ENCODE data around the gene FAM168B. TPM values are rescaled to one million over a fixed set of nuclear protein-coding genes. Genes with fewer than 3 reads are reported as not detected.

Gene FAM168B
- polyA plus RNA-seq, 1 of the 3 experiments (the other 2 are of a cell fraction) = 72.7 TPM

DNA sequence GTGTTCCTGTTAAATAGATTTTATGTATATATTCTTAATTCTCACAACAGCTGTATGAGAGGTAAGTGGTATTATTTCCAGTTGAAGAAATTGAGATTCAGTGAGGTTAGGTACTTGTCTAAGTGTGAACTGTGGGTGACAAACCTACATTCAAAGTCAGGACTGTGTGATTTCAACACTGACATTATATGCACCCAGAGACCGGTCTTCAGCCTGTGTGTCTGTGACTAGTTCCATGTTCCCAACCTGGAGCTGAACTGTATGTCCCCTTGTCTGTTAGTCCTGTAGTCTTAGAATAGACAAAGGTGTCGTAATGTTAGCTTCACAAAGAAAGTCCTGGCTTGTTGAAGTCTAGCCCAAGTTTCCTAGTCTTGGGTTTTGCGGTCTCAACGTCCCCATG is 29.2 kb upstream of the FAM168B start:
- Histone ChIP-seq H4K20me1 (ENCODE audit: insufficient read depth) (peaks cover 22% of the 10 kb centered on the region), H3K27ac (ENCODE audit: low read depth in 2 of 2, low read length in 1 of 2) (no peak overlapping the region), H2AFZ (ENCODE audit: low read depth) (no peak overlapping the region), H3K9me3 (no peaks in the 10 kb centered on the region), H3K4me1 (ENCODE audit: control insufficient read depth in 1 of 2, insufficient read depth in 2 of 2, low read depth in 1 of 2, low read length in 1 of 2) (no peaks in the 10 kb centered on the region), H3F3A (replicated peaks; ENCODE audit: insufficient read depth) (no peaks in the 10 kb centered on the region), H3K27me3 (ENCODE audit: insufficient read depth) (no peaks in the 10 kb centered on the region), H3K9ac (no peak overlapping the region), H3K79me2 (ENCODE audit: insufficient read depth) (peaks cover 75% of the 10 kb centered on the region), H3K9me2 (no peaks in the 10 kb centered on the region), H3K36me3 (replicated peaks in 1 of 2; ENCODE audit: control insufficient read depth in 1 of 2, insufficient read depth in 2 of 2, low read length in 1 of 2) (peaks cover 21% of the 10 kb centered on the region in 2 experiments), H3K4me3 (ENCODE audit: low read depth in 2 of 2, low read length in 1 of 2) (no peak overlapping the region), H3K4me2 (no peak overlapping the region)
- WGBS (ENCODE audit: low lambda C conversion rate) = 100% methylated on average over 4 of the region's 4 CpGs
- no peak for TF ChIP-seq RFX5 (IDR thresholded peaks at IDR 0.05; ENCODE audit: low read length)
- TF ChIP-seq RCOR1 (IDR thresholded peaks at IDR 0.05; ENCODE audit: low read length) = no peak
- TF ChIP-seq, protein P1, sequence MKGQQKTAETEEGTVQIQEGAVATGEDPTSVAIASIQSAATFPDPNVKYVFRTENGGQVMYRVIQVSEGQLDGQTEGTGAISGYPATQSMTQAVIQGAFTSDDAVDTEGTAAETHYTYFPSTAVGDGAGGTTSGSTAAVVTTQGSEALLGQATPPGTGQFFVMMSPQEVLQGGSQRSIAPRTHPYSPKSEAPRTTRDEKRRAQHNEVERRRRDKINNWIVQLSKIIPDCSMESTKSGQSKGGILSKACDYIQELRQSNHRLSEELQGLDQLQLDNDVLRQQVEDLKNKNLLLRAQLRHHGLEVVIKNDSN (IDR thresholded peaks at IDR 0.05; ENCODE audit: borderline replicate concordance, low read depth) = no peak
- no peak for TF ChIP-seq TCF12 (IDR thresholded peaks at IDR 0.05)
- TF ChIP-seq POLR2AphosphoS5 (IDR thresholded peaks at IDR 0.05; ENCODE audit: low read depth, low read length) = no peak
- TF ChIP-seq, protein P2, sequence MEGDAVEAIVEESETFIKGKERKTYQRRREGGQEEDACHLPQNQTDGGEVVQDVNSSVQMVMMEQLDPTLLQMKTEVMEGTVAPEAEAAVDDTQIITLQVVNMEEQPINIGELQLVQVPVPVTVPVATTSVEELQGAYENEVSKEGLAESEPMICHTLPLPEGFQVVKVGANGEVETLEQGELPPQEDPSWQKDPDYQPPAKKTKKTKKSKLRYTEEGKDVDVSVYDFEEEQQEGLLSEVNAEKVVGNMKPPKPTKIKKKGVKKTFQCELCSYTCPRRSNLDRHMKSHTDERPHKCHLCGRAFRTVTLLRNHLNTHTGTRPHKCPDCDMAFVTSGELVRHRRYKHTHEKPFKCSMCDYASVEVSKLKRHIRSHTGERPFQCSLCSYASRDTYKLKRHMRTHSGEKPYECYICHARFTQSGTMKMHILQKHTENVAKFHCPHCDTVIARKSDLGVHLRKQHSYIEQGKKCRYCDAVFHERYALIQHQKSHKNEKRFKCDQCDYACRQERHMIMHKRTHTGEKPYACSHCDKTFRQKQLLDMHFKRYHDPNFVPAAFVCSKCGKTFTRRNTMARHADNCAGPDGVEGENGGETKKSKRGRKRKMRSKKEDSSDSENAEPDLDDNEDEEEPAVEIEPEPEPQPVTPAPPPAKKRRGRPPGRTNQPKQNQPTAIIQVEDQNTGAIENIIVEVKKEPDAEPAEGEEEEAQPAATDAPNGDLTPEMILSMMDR (IDR thresholded peaks at IDR 0.05) = no peak
- no peak for TF ChIP-seq EP300 (IDR thresholded peaks at IDR 0.05; ENCODE audit: borderline replicate concordance in 1 of 2, low read depth in 1 of 2, low read length in 1 of 2)
- TF ChIP-seq, protein P3, sequence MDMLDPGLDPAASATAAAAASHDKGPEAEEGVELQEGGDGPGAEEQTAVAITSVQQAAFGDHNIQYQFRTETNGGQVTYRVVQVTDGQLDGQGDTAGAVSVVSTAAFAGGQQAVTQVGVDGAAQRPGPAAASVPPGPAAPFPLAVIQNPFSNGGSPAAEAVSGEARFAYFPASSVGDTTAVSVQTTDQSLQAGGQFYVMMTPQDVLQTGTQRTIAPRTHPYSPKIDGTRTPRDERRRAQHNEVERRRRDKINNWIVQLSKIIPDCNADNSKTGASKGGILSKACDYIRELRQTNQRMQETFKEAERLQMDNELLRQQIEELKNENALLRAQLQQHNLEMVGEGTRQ (IDR thresholded peaks at IDR 0.05; ENCODE audit: borderline replicate concordance, low read depth, low read length) = no peak
- TF ChIP-seq FOXM1 (IDR thresholded peaks at IDR 0.05; ENCODE audit: low read depth) = no peak
- TF ChIP-seq SIN3A (IDR thresholded peaks at IDR 0.05; ENCODE audit: borderline replicate concordance, low read depth, low read length) = no peak
- TF ChIP-seq, protein P4, sequence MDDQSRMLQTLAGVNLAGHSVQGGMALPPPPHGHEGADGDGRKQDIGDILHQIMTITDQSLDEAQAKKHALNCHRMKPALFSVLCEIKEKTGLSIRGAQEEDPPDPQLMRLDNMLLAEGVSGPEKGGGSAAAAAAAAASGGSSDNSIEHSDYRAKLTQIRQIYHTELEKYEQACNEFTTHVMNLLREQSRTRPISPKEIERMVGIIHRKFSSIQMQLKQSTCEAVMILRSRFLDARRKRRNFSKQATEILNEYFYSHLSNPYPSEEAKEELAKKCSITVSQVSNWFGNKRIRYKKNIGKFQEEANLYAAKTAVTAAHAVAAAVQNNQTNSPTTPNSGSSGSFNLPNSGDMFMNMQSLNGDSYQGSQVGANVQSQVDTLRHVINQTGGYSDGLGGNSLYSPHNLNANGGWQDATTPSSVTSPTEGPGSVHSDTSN (IDR thresholded peaks at IDR 0.05) = no peak
- TF ChIP-seq RAD21 (IDR thresholded peaks at IDR 0.05; ENCODE audit: low read length) = no peak
- no peak for TF ChIP-seq GATA2 (CRISPR knock-in tag; IDR thresholded peaks at IDR 0.05)
- TF ChIP-seq, protein P5, sequence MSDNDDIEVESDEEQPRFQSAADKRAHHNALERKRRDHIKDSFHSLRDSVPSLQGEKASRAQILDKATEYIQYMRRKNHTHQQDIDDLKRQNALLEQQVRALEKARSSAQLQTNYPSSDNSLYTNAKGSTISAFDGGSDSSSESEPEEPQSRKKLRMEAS (IDR thresholded peaks at IDR 0.05; ENCODE audit: low read depth) = no peak
- TF ChIP-seq MEF2A (IDR thresholded peaks at IDR 0.05; ENCODE audit: borderline replicate concordance, low read depth) = no peak
- TF ChIP-seq, protein P6, sequence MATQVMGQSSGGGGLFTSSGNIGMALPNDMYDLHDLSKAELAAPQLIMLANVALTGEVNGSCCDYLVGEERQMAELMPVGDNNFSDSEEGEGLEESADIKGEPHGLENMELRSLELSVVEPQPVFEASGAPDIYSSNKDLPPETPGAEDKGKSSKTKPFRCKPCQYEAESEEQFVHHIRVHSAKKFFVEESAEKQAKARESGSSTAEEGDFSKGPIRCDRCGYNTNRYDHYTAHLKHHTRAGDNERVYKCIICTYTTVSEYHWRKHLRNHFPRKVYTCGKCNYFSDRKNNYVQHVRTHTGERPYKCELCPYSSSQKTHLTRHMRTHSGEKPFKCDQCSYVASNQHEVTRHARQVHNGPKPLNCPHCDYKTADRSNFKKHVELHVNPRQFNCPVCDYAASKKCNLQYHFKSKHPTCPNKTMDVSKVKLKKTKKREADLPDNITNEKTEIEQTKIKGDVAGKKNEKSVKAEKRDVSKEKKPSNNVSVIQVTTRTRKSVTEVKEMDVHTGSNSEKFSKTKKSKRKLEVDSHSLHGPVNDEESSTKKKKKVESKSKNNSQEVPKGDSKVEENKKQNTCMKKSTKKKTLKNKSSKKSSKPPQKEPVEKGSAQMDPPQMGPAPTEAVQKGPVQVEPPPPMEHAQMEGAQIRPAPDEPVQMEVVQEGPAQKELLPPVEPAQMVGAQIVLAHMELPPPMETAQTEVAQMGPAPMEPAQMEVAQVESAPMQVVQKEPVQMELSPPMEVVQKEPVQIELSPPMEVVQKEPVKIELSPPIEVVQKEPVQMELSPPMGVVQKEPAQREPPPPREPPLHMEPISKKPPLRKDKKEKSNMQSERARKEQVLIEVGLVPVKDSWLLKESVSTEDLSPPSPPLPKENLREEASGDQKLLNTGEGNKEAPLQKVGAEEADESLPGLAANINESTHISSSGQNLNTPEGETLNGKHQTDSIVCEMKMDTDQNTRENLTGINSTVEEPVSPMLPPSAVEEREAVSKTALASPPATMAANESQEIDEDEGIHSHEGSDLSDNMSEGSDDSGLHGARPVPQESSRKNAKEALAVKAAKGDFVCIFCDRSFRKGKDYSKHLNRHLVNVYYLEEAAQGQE (IDR thresholded peaks at IDR 0.05; ENCODE audit: low read depth, low read length) = no peak
- CTCF ChIA-PET = no interaction called here
- DNase-seq = no peak
- POLR2A ChIA-PET = no interaction called here

All from SK-N-SH (cell line).